ENCODE results near the gene CPLX3.

CPLX3 gene

GRCh38 chr15:74794248-74794969 lies 32.0 kb upstream of the CPLX3 start:
- TF ChIP-seq BACH2 (CRISPR knock-in tag; IDR thresholded peaks at IDR 0.05; ENCODE audit: borderline replicate concordance), result no peak
- TF ChIP-seq ZNF70 (CRISPR knock-in tag; IDR thresholded peaks at IDR 0.05), result no peak
- TF ChIP-seq CSDC2 (CRISPR knock-in tag; IDR thresholded peaks at IDR 0.05), result no peak
- no peak for TF ChIP-seq POU6F1 (CRISPR knock-in tag; IDR thresholded peaks at IDR 0.05; ENCODE audit: borderline replicate concordance, low read depth)
- TF ChIP-seq CSRNP3 (CRISPR knock-in tag; IDR thresholded peaks at IDR 0.05), result no peak
- TF ChIP-seq ZNF565 (CRISPR knock-in tag; conservative IDR thresholded peaks at IDR 0.05; ENCODE audit: low read depth), result no peak
- no peak for TF ChIP-seq ZFP30 (CRISPR knock-in tag; IDR thresholded peaks at IDR 0.05)
- no peak for TF ChIP-seq ZC3H10 (CRISPR knock-in tag; IDR thresholded peaks at IDR 0.05)
- no peak for TF ChIP-seq ZFP3 (CRISPR knock-in tag; IDR thresholded peaks at IDR 0.05)
- no peak for TF ChIP-seq SNAI2 (CRISPR knock-in tag; IDR thresholded peaks at IDR 0.05)
- no peak for TF ChIP-seq GLIS3 (CRISPR knock-in tag; IDR thresholded peaks at IDR 0.05)
- no peak for TF ChIP-seq TOX (CRISPR knock-in tag; IDR thresholded peaks at IDR 0.05; ENCODE audit: borderline replicate concordance)
- TF ChIP-seq OSR1 (CRISPR knock-in tag; IDR thresholded peaks at IDR 0.05), result no peak
- no peak for TF ChIP-seq ESRRG (CRISPR knock-in tag; IDR thresholded peaks at IDR 0.05)
- no peak for TF ChIP-seq ZNF8 (CRISPR knock-in tag; IDR thresholded peaks at IDR 0.05)
- no peak for TF ChIP-seq TSHZ2 (CRISPR knock-in tag; IDR thresholded peaks at IDR 0.05)
- no peak for ATAC-seq

GRCh38 chr15:74794970-74795349 lies 31.5 kb upstream of the CPLX3 start:
- TF ChIP-seq BACH2 (CRISPR knock-in tag; IDR thresholded peaks at IDR 0.05; ENCODE audit: borderline replicate concordance) (no peak), RARB (CRISPR knock-in tag; IDR thresholded peaks at IDR 0.05) (no peak), ZFP30 (CRISPR knock-in tag; IDR thresholded peaks at IDR 0.05) (no peak), TCF4 (CRISPR knock-in tag; IDR thresholded peaks at IDR 0.05; ENCODE audit: borderline replicate concordance) (no peak), GLIS3 (CRISPR knock-in tag; IDR thresholded peaks at IDR 0.05) (no peak), PATZ1 (CRISPR knock-in tag; IDR thresholded peaks at IDR 0.05; ENCODE audit: borderline replicate concordance) (no peak)
- no peak for ATAC-seq

- TF ChIP-seq ARNTL (CRISPR knock-in tag; IDR thresholded peaks at IDR 0.05; ENCODE audit: borderline replicate concordance, low read depth) (no peak), PPARA (CRISPR knock-in tag; IDR thresholded peaks at IDR 0.05; ENCODE audit: borderline replicate concordance) (no peak)
- ATAC-seq, result no peak
Measured at GRCh38 chr15:74795966-74796625, 30.3 kb upstream of the CPLX3 start.
